Hepatocyte (in vitro differentiated cells): Measurements from ENCODE around the gene PTPN3. TPM values are rescaled to one million over a fixed set of nuclear protein-coding genes. Genes with fewer than 3 reads are reported as not detected.

Experiments
- DNase-seq: peaks from one replicate; pipeline ENCODE4 v3.0.0-alpha.2; 2016; ENCODE audit warnings: low spot score
- H2AFZ ChIP-seq: fragments of 200-600 bp; sonication (generic); 2 replicates; pipeline ENCODE4 v1.6.0; 2016; ENCODE audit warnings: antibody characterized with exemption, mild to moderate bottlenecking
- H3K27ac ChIP-seq: fragments of 200-600 bp; sonication (generic); 2 replicates; pipeline ENCODE4 v1.5.1; 2016; ENCODE audit warnings: mild to moderate bottlenecking
- H3K27me3 ChIP-seq: fragments of 200-600 bp; sonication (generic); 2 replicates; pipeline ENCODE4 v1.6.1; 2016
- H3K36me3 ChIP-seq: fragments of 200-600 bp; sonication (generic); replicated peaks from 2 replicates; pipeline ENCODE4 v1.5.1; 2016; ENCODE audit warnings: low read depth; ENCODE audit not compliant: insufficient read depth
- H3K4me1 ChIP-seq: fragments of 200-600 bp; sonication (generic); 2 replicates; pipeline ENCODE4 v1.5.1; 2016; ENCODE audit warnings: mild to moderate bottlenecking, moderate library complexity; ENCODE audit not compliant: insufficient read depth
- H3K4me2 ChIP-seq: fragments of 200-600 bp; sonication (generic); 2 replicates; pipeline ENCODE4 v1.6.0; 2016
- H3K4me3 ChIP-seq: fragments of 200-600 bp; sonication (generic); 2 replicates; pipeline ENCODE4 v1.5.1; 2016; ENCODE audit warnings: mild to moderate bottlenecking
- H3K79me2 ChIP-seq: fragments of 200-600 bp; sonication (generic); 2 replicates; pipeline ENCODE4 v1.6.0; 2017; ENCODE audit warnings: mild to moderate bottlenecking
- H3K9me2 ChIP-seq: fragments of 200-600 bp; sonication (generic); replicated peaks from 2 replicates; pipeline ENCODE4 v1.6.0; 2017; ENCODE audit warnings: mild to moderate bottlenecking; ENCODE audit not compliant: insufficient read depth
- H3K9me3 ChIP-seq: fragments of 200-600 bp; sonication (generic); 2 replicates; pipeline ENCODE4 v1.5.1; 2016; ENCODE audit warnings: low read depth, mild to moderate bottlenecking
- H4K20me1 ChIP-seq: fragments of 200-600 bp; sonication (generic); 2 replicates; pipeline ENCODE4 v1.6.0; 2016; ENCODE audit warnings: mild to moderate bottlenecking; ENCODE audit not compliant: insufficient read depth, poor library complexity, severe bottlenecking
- CTCF ChIP-seq: fragments of 200-600 bp; sonication (generic); IDR thresholded peaks from 2 replicates; pipeline ENCODE4 v1.5.1; 2016; ENCODE audit warnings: antibody characterized with exemption, mild to moderate bottlenecking; ENCODE audit not compliant: poor library complexity
- EZH2 ChIP-seq: fragments of 200-600 bp; sonication (generic); IDR thresholded peaks from 2 replicates; pipeline ENCODE4 v1.6.1; 2016; ENCODE audit warnings: antibody characterized with exemption, mild to moderate bottlenecking, borderline replicate concordance
- EZH2phosphoT487 ChIP-seq: fragments of 200-600 bp; sonication (generic); IDR thresholded peaks from one replicate; pipeline ENCODE4 v1.6.1; 2018; ENCODE audit warnings: antibody characterized with exemption, mild to moderate bottlenecking, low read depth, moderate library complexity; ENCODE audit not compliant: unreplicated experiment, severe bottlenecking
- WGBS: methylation state at CpG from one replicate; pipeline ENCODE4 v1.1.6; 2016; ENCODE audit warnings: low lambda C conversion rate; ENCODE audit errors: missing lambda C conversion rate; 5-methylcytosine and 5-hydroxymethylcytosine counted together
- polyA plus RNA-seq: library from polyadenylated mRNA; unstranded; fragments of >200 nt; fragmentation: Nextera tagmentation; extraction: Ambion mirVana; gene quantifications from 2 replicates; pipeline ENCODE4 v1.2.1, GENCODE V29; 2016
- total RNA-seq: library from RNA; depleted of rRNA; stranded (reverse); fragments of >200 nt; gene quantifications from 2 replicates; pipeline ENCODE4 v1.2.3, GENCODE V29; 2014

PTPN3 gene
- total and polyA plus RNA-seq, 2 experiments from 2014 or later = 4.4 to 12.1 TPM

- Histone ChIP-seq H3K4me1 (no peaks in the 10 kb centered on the region), H2AFZ (no peak overlapping the region), H3K4me2 (no peak overlapping the region), H3K36me3 (no peaks in the 10 kb centered on the region), H3K9me2 (no peaks in the 10 kb centered on the region), H3K9me3 (no peaks in the 10 kb centered on the region), H3K79me2 (no peaks in the 10 kb centered on the region), H3K27ac (no peak overlapping the region), H4K20me1 (no peaks in the 10 kb centered on the region), H3K27me3 (no peaks in the 10 kb centered on the region), H3K4me3 (no peak overlapping the region)
- WGBS = 73% methylated on average over 2 of the region's 2 CpGs
- TF ChIP-seq EZH2phosphoT487 (no peak), CTCF (no peak), EZH2 (no peak)
- DNase-seq = no peak
Measured at GRCh38 chr9:109335929-109336328, 162.2 kb downstream of the PTPN3 start.

GRCh38 chr9:109335121-109335520, 163.0 kb downstream of the PTPN3 start:
- Histone ChIP-seq H3K9me3 (no peaks in the 10 kb centered on the region), H4K20me1 (no peaks in the 10 kb centered on the region), H3K9me2 (no peaks in the 10 kb centered on the region), H3K4me2 (no peak overlapping the region), H3K36me3 (no peaks in the 10 kb centered on the region), H3K27me3 (no peaks in the 10 kb centered on the region), H3K4me1 (no peaks in the 10 kb centered on the region), H2AFZ (no peak overlapping the region), H3K79me2 (no peaks in the 10 kb centered on the region), H3K4me3 (no peak overlapping the region), H3K27ac (no peak overlapping the region)
- 83% methylated on average over 7 of the region's 7 CpGs for WGBS
- TF ChIP-seq EZH2 (no peak), CTCF (no peak), EZH2phosphoT487 (no peak)
- no peak for DNase-seq

- no peaks in the 10 kb centered on the region for H3K36me3 ChIP-seq
- H2AFZ ChIP-seq = no peak overlapping the region
- H3K4me2 ChIP-seq = no peak overlapping the region
- H3K4me1 ChIP-seq = peaks cover 10% of the 10 kb centered on the region
- no peaks in the 10 kb centered on the region for H3K9me3 ChIP-seq
- no peak overlapping the region for H3K27ac ChIP-seq
- no peaks in the 10 kb centered on the region for H3K27me3 ChIP-seq
- TF ChIP-seq CTCF = no peak
- TF ChIP-seq EZH2 = no peak
- TF ChIP-seq EZH2phosphoT487 = no peak
- WGBS = 73% methylated on average over 5 of the region's 5 CpGs
- no peaks in the 10 kb centered on the region for H3K9me2 ChIP-seq
- H3K79me2 ChIP-seq = no peaks in the 10 kb centered on the region
- H3K4me3 ChIP-seq = no peak overlapping the region
- H4K20me1 ChIP-seq = no peaks in the 10 kb centered on the region
- DNase-seq = no peak
Measured at GRCh38 chr9:109331353-109331752, 166.8 kb downstream of the PTPN3 start.
